ENCODE data around the gene ATP6V1C2. TPM values are rescaled to one million over a fixed set of nuclear protein-coding genes. Genes with fewer than 3 reads are reported as not detected.

Gene ATP6V1C2
- total RNA-seq, 4 donors from 2014 or later, result 130 to 418 (median 211) TPM

DNA sequence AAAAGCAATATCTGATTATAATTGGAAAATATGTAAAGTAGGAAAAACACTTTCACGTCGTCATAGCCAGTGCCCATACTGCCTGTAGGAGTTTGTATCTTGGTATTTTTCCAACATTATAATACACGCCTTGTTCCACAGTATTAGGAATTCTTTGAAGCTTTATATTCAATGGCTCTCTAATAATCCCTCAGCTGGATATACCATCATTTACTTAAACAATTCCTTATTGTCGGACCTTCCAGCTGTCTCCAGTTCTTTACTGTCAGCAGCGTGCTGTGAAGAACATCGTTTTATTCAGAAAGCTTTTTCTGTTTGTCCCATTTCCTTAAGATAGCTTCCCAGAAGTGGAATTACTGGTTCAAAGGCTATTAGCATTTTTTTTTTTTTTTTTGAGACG, 31.7 kb downstream of the ATP6V1C2 start:
- intact Hi-C loops (cut with DNase I; ENCODE audit: low total_unique reads), result no loop called here
- H3K4me3 ChIP-seq (ENCODE audit: low read depth, poor library complexity, severe bottlenecking), result no peak overlapping the region
- DNase-seq (ENCODE audit: low spot score in 2 of 2), result no peak
- 29 to 34% methylated on average over 7 of the region's 7 CpGs for WGBS, 2 donors
- no peak for TF ChIP-seq POLR2A (IDR thresholded peaks at IDR 0.05)

DNA sequence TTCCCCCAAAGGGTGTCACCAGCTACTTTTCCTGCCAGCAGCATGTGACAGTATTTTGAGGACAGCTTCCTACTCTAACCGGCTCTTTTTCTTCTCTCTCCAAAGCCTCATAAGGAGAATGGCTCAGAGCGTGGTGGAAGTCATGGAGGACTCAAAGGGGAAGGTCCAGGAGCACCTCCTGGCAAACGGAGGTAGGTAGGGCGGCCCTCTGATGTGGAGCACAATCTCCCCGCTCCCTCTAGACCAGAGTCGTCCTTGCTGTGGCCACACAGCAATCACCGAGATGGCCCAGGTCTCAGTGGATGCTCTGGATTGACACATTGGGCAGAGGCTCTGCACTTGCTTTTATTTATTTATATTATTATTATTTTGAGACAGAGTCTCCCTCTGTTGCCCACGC, 32.4 kb downstream of the ATP6V1C2 start:
- WGBS, 2 donors, result 85 to 88% methylated on average over 8 of the region's 8 CpGs
- intact Hi-C loops (cut with DNase I; ENCODE audit: low total_unique reads), result no loop called here
- TF ChIP-seq, protein P1, sequence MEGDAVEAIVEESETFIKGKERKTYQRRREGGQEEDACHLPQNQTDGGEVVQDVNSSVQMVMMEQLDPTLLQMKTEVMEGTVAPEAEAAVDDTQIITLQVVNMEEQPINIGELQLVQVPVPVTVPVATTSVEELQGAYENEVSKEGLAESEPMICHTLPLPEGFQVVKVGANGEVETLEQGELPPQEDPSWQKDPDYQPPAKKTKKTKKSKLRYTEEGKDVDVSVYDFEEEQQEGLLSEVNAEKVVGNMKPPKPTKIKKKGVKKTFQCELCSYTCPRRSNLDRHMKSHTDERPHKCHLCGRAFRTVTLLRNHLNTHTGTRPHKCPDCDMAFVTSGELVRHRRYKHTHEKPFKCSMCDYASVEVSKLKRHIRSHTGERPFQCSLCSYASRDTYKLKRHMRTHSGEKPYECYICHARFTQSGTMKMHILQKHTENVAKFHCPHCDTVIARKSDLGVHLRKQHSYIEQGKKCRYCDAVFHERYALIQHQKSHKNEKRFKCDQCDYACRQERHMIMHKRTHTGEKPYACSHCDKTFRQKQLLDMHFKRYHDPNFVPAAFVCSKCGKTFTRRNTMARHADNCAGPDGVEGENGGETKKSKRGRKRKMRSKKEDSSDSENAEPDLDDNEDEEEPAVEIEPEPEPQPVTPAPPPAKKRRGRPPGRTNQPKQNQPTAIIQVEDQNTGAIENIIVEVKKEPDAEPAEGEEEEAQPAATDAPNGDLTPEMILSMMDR (IDR thresholded peaks at IDR 0.05), result no peak
- no peak for TF ChIP-seq POLR2A (IDR thresholded peaks at IDR 0.05)
- no peak overlapping the region for H3K4me3 ChIP-seq (ENCODE audit: low read depth, poor library complexity, severe bottlenecking)
- DNase-seq (ENCODE audit: low spot score in 2 of 2), result no peak

DNA sequence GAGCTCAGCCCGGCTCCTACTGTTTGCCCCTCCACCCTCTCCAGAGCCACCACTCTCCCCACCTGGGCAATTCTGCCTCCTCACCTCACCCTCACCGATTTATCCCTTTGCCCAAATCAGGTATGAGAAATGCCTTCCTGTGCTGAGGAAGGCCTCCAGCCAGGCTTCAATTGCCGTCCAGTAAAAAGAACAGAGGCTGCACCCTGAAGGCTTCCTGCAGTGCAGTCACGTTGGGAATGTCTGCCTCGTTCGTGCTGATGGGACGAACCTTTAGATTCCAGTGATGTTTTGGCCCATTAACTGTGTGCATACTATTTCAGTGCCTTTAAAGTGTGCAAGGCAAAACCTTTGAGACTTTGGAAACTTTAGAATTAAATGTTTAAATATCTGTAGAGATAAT, 34.2 kb downstream of the ATP6V1C2 start:
- TF ChIP-seq, protein P1 (IDR thresholded peaks at IDR 0.05), result no peak
- no peak for TF ChIP-seq POLR2A (IDR thresholded peaks at IDR 0.05)
- intact Hi-C loops (cut with DNase I; ENCODE audit: low total_unique reads), result no loop called here
- H3K4me3 ChIP-seq (ENCODE audit: low read depth, poor library complexity, severe bottlenecking), result no peak overlapping the region
- WGBS, 2 donors, result 55 to 61% methylated on average over 7 of the region's 7 CpGs
- no peak for DNase-seq (ENCODE audit: low spot score in 2 of 2)

DNA sequence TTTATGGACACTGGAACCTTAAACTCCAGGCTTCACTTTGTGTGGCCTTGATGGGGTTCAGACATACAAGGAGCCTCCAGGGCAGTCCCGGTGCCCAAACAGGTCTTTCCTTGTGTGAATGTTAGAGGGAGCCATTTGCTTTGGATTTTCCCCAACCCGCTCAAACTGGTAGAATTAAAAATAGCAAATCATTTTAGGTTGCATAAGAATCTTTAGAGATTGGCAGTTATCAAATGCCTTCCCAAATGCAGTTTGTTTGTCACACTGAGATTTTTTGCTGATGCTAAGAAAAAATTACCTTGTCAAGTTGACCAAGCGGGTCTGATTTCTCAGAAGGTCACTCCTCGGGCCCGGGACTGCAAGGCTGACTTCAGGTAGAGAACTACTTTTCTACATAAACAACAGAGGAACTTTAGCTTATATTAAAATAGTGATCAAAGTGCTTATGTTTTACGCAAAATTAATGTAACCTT, 36.4 kb downstream of the ATP6V1C2 start:
- intact Hi-C loops (cut with DNase I; ENCODE audit: low total_unique reads), result no loop called here
- WGBS, 2 donors, result 79 to 82% methylated on average over 6 of the region's 6 CpGs
- TF ChIP-seq, protein P1 (IDR thresholded peaks at IDR 0.05), result no peak
- no peak for TF ChIP-seq POLR2A (IDR thresholded peaks at IDR 0.05)

DNA sequence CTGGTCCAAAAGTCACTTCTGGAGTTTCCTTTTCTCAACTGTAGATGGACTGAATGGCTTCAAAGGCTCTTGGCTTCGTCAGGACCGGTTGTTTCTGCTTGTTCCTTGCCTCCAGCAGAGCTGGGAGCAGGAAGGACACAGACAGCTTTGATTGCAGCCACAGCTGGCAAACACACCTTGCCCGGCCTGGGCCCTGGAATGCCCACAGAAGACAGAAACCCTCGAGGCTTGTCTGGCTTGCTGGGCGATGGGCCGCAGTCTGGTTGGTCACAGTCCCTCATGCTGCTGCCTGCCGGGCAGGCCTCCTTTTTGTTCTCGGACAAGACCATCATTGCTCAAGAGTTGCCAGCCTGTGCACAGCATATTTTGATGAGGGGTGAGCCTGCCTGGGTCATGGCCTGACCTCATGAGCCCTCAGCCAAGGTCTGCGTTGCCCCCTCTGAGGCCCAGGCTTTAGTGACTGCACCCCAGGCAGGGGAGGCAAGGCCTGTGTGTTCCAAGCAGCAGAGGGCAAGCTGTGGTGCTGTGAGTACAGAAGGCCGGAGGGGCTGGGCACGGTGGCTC, 37.8 kb downstream of the ATP6V1C2 start:
- no peak for TF ChIP-seq POLR2A (IDR thresholded peaks at IDR 0.05)
- TF ChIP-seq, protein P1 (IDR thresholded peaks at IDR 0.05), result no peak
- no peak overlapping the region for H3K4me3 ChIP-seq (ENCODE audit: low read depth, poor library complexity, severe bottlenecking)
- 67 to 71% methylated on average over 6 to 11 of the region's 11 CpGs for WGBS, 2 donors
- intact Hi-C loops (cut with DNase I; ENCODE audit: low total_unique reads), result no loop called here
- no peak for DNase-seq (ENCODE audit: low spot score in 2 of 2)

More for the DNA sequence above, 36.4 kb downstream of the ATP6V1C2 start:
- no peak for DNase-seq (ENCODE audit: low spot score in 2 of 2)
- no peak overlapping the region for H3K4me3 ChIP-seq (ENCODE audit: low read depth, poor library complexity, severe bottlenecking)

DNA sequence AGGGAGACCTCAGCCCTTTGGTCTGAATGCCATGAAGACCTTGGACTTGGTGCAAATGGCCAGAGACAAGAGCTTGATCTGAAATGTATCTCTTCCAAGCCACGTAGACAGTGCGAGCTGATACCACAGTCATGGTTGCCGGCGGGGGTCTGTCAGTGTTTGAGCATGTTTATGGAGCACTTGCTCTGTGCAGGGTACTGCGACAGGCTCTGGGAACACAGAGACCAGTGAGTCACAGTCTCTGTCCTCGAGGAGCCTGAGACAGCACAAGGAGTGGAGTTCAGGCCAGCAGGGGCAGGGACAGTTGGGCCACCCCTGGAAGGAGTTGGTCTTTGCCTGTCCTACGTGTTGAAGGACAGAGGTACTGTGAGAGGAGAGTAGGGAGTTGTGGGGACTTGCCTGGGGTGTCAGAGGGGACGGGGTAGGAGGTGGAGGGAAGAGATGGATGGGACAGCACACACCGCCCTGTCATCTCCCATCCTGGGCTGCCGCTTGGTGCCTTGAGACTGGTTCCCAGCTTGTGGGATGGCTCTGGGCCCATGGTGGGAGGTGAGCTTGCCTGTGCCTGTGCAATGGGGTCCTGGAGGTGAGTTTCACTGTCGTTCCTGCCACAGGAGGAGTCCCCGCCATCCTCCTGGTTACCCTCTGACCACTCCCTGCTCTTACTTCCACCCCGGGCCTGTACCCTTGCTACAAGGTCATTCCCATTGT, 39.5 kb downstream of the ATP6V1C2 start:
- 86 to 89% methylated on average over 13 of the region's 13 CpGs for WGBS, 2 donors
- intact Hi-C loops (cut with DNase I; ENCODE audit: low total_unique reads), result no loop called here
- TF ChIP-seq, protein P1 (IDR thresholded peaks at IDR 0.05), result no peak
- no peak for TF ChIP-seq POLR2A (IDR thresholded peaks at IDR 0.05)
- no peak overlapping the region for H3K4me3 ChIP-seq (ENCODE audit: low read depth, poor library complexity, severe bottlenecking)
- no peak for DNase-seq (ENCODE audit: low spot score in 2 of 2)

All from lower leg skin (tissue), 4 donors.